SK-N-SH treated with all-trans-retinoic acid at 6 μM for 48 hours (cell line): Measurements from ENCODE around the gene VWA3A.

Source experiments
- CREB5 ChIP-seq: fragments of 250-450 bp; sonication (Bioruptor Pico); IDR thresholded peaks from 2 replicates; pipeline ENCODE4 v1.5.1; 2020; ENCODE audit warnings: low read depth, mild to moderate bottlenecking, moderate library complexity
- CSRNP3 ChIP-seq: fragments of 250-450 bp; sonication (Bioruptor Pico); IDR thresholded peaks from 2 replicates; pipeline ENCODE4 v1.5.1; 2021; ENCODE audit warnings: mild to moderate bottlenecking, moderate library complexity
- OSR1 ChIP-seq: fragments of 250-450 bp; sonication (Bioruptor Pico); IDR thresholded peaks from 2 replicates; pipeline ENCODE4 v1.8.0; 2022; ENCODE audit warnings: moderate library complexity, mild to moderate bottlenecking, inconsistent platforms
- PATZ1 ChIP-seq: fragments of 250-450 bp; sonication (Bioruptor Pico); IDR thresholded peaks from 2 replicates; pipeline ENCODE4 v1.8.0; 2020; ENCODE audit warnings: mild to moderate bottlenecking, moderate library complexity, borderline replicate concordance
- POU6F1 ChIP-seq: fragments of 250-450 bp; sonication (Bioruptor Pico); IDR thresholded peaks from 2 replicates; pipeline ENCODE4 v1.8.0; 2021; ENCODE audit warnings: low read depth, mild to moderate bottlenecking, moderate library complexity, borderline replicate concordance
- PPARA ChIP-seq: fragments of 250-450 bp; sonication (Bioruptor Pico); IDR thresholded peaks from 2 replicates; pipeline ENCODE4 v1.5.0; 2020; ENCODE audit warnings: mild to moderate bottlenecking, borderline replicate concordance
- RARB ChIP-seq: fragments of 250-450 bp; sonication (Bioruptor Pico); IDR thresholded peaks from 2 replicates; pipeline ENCODE4 v1.8.0; 2021; ENCODE audit warnings: mild to moderate bottlenecking, moderate library complexity
- SNAI2 ChIP-seq: fragments of 250-450 bp; sonication (Bioruptor Pico); IDR thresholded peaks from 2 replicates; pipeline ENCODE4 v1.5.0; 2020; ENCODE audit warnings: mild to moderate bottlenecking, moderate library complexity
- TOX ChIP-seq: fragments of 250-450 bp; sonication (Bioruptor Pico); IDR thresholded peaks from 2 replicates; pipeline ENCODE4 v1.8.0; 2021; ENCODE audit warnings: mild to moderate bottlenecking, moderate library complexity, borderline replicate concordance
- TSHZ2 ChIP-seq: fragments of 250-450 bp; sonication (Bioruptor Pico); IDR thresholded peaks from 2 replicates; pipeline ENCODE4 v1.5.0; 2020; ENCODE audit warnings: mild to moderate bottlenecking, moderate library complexity
- ZNF8 ChIP-seq: fragments of 450-650 bp; formaldehyde crosslinking; IDR thresholded peaks from 2 replicates; pipeline ENCODE4 v1.5.0; 2020; ENCODE audit warnings: mild to moderate bottlenecking, moderate library complexity

GRCh38 chr16:22141767-22142166, 49.4 kb downstream of the VWA3A start:
- no peak for TF ChIP-seq PPARA
- TF ChIP-seq OSR1 (CRISPR knock-in tag) = no peak
- no peak for TF ChIP-seq CREB5 (CRISPR knock-in tag)
- no peak for TF ChIP-seq CSRNP3 (CRISPR knock-in tag)
- TF ChIP-seq PATZ1 (CRISPR knock-in tag) = no peak
- no peak for TF ChIP-seq POU6F1 (CRISPR knock-in tag)
- no peak for TF ChIP-seq RARB
- TF ChIP-seq SNAI2 (CRISPR knock-in tag) = no peak
- TF ChIP-seq TSHZ2 (CRISPR knock-in tag) = no peak
- TF ChIP-seq ZNF8 (CRISPR knock-in tag) = no peak
- TF ChIP-seq TOX (CRISPR knock-in tag) = no peak
